Activated CD8-positive, alpha-beta memory T cell treated with anti-CD3 and anti-CD28 coated beads for 1 hour (primary cell): Measurements from ENCODE around the gene HDAC11.
"Not testable (repeated sequence)": the region's sequence is repeated elsewhere in the genome, so short reads cannot be mapped to it uniquely, and the experiment has no call there.

Source experiments
- DNase-seq, 2 donors: peaks; one replicate each; pipeline ENCODE4 v3.0.0-alpha.2; 2020; ENCODE audit warnings: low read depth in 1 of 2; ENCODE audit errors: extremely low read depth in 1 of 2

HDAC11 gene

GRCh38 chr3:13466781-13467180, 13.3 kb upstream of the HDAC11 start:
- no peak for DNase-seq

GRCh38 chr3:13470894-13471574, 9.1 kb upstream of the HDAC11 start:
- no peak for DNase-seq

DNA sequence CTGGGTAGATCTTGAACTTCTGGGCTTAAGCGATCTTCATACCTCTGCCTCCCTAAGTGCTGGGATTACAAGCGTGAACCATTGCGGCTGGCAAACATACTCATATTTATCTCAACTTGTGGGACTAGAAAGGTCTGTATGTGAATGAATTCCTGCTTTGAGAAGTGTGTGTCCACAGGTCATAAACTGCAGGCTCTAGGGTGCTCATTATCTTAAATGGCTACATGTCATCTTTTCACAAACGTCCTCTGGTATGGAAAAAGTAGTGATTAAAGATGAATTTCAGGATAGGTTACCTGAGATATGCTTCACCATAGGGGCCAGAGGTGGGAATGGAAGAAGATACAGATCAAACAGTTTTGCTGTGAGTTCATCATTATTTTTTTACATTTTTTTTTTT, 7.8 kb upstream of the HDAC11 start:
- no peak for DNase-seq

DNA sequence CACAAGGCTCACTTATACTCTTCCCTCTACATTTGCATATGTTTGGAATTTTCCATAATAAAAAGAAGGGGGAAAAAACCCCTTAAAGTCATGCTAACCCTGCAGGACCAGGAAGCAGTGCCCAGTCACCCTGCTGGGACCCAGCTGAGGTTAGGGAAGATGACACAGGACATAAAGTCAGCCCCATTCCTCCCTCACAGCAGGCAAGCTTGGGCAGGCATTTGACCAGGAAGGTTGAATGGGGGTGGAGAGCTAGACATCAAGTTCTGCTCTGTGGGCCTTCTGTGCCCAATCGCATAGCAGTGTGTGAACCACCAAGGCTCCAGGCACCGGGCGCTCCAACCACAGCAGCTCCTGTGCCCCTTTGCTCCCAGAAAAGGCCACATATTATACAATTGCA, 7.1 kb upstream of the HDAC11 start:
- DNase-seq, result no peak

- DNase-seq, result no peak
Measured at GRCh38 chr3:13474021-13474420, 6.1 kb upstream of the HDAC11 start.

DNA sequence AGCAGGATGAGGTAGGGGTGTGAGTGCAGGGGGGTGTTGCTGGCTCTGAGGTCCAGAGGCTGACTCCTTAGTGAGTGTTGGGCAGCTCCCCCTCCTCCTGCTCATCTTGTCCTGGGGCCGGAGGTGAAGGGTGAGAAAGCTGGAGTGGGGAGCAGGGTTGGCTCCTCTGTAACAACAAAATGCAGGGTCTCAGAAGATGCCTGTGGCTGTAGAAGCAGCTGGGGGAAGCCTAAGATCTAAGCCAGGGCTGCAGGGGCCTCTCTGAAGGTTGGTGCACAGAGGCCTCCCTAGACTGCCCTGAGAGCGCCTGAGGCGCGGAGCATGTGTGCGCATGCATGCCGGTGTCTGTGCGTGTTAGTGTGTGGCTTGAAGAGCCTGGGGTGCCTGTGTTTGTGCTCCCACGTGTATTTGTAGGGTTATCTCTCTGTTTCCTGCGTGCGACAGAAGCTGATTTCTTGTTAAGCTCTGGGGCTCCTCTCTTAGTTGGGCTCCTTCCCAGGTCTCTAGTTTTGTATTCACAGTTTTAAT, 5.3 kb upstream of the HDAC11 start:
- no peak for DNase-seq

DNA sequence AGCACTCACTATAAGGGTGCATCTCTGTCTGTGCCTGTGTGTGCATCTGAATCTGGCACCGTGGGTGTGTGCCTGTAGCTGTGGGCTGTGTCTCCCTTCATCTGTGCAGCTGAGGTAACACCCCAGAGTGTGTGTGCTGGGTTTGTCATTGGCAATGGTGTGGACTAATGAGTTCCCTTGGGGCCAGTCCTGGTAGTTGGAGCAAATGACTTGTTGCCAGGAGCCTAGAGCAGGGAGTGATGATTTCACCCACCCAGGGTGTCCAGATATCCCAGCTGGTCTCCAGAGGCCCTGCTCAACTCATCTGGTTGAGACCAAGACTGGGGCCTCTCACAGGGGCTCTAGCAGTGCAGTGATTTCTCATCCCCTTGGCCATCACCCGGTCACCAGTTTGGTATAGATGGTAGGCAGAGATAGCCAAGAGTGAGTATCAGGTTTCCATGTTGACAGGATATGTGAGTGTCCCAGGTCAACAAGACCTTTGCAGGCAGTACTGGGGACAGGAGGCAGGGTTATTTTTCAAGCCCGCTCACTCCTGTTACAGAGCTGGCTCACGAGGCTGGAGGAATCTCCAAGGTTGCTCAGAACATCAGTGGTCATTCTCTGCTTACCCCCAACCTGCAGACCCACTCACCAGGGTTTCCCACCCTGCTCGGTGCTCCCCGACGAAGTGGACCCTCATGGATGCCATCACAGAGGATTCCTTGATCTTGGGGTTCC, 4.1 kb upstream of the HDAC11 start:
- DNase-seq, result no peak

DNA sequence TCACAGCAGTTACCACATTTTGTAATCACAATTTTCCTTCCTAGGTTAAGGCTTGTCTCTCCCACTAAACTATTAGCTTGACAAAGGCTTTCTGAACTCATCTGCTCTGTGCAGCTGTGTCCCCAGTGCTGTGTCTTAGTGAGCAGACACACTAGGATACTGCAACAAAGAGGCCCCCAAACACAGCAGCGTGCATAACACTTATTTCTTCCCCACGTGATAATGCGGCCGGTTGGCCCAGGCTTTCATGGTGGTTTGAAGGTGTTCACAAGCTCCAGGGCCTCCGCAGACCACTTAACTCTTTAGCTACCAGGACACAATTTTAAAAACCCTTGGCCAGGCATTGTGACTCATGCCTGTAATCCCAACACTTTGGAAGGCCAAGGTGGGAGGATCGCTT, 2.2 kb upstream of the HDAC11 start:
- DNase-seq, result no peak

DNA sequence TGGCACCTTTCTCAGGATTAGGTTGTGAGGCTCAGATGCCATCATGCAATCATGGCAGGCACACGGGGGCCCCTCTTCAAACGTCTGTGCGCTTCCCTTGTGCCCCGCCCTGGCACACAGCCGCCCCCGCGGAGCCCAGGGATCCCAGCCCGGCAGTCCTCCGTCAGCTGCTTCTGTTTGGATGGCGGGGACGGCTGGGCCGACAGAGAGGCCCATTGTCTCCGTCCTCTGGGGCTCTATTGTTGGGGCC, 849 bp upstream of the HDAC11 start:
- DNase-seq, result no peak

GRCh38 chr3:13480340-13481318, 523 bp downstream of the HDAC11 start:
- DNase-seq, result peak in 1 of 2 donors; percentile 16

DNA sequence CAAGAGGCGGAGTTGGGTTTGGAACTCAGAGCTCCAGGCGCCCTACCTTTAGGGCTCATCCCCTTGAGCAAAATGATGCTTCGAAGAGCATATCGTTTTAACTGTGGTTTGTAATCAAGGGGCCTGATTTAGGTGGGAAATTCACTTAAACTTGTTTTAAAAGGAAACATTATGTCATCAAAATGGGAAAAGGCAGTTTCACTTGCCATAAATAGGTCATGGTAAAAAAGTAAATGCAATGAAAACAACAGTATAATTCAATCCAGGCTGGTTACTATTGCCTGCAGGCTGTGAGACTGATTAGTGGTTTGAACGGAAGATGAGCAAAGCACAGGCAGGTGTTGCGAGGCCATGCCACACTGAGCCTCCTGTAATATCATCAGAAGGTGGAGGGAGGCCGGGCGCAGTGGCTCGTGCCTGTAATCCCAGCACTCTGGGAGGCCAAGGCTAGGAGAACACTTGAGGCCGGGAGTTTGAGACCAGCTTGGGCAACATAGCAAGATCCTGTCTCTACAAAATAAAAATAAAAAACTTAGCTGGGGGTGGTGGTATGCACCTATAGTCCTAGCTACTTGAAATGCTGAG, 2.1 kb downstream of the HDAC11 start:
- DNase-seq, result no peak

DNA sequence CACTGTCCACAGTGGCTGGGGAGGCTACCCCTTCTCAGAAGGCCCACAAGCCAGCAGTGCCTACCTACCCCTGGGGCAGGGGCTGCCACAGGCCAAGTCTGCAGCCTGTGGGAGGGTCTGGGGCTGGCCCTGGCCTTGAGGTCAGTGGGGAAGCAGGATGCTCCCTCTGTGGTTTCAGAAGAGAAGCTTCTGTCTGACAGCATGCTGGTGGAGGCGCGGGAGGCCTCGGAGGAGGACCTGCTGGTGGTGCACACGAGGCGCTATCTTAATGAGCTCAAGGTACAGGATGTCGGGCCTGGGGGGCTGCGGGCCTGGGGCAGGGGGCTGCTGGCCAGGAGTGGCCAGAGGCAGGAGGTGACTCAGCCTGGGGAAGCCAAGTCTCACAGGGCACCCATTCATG, 3.2 kb downstream of the HDAC11 start:
- no peak for DNase-seq

GRCh38 chr3:13483988-13484695, 4.0 kb downstream of the HDAC11 start:
- no peak for DNase-seq

- DNase-seq, result no peak
Measured at GRCh38 chr3:13484851-13485590, 4.9 kb downstream of the HDAC11 start.

DNA sequence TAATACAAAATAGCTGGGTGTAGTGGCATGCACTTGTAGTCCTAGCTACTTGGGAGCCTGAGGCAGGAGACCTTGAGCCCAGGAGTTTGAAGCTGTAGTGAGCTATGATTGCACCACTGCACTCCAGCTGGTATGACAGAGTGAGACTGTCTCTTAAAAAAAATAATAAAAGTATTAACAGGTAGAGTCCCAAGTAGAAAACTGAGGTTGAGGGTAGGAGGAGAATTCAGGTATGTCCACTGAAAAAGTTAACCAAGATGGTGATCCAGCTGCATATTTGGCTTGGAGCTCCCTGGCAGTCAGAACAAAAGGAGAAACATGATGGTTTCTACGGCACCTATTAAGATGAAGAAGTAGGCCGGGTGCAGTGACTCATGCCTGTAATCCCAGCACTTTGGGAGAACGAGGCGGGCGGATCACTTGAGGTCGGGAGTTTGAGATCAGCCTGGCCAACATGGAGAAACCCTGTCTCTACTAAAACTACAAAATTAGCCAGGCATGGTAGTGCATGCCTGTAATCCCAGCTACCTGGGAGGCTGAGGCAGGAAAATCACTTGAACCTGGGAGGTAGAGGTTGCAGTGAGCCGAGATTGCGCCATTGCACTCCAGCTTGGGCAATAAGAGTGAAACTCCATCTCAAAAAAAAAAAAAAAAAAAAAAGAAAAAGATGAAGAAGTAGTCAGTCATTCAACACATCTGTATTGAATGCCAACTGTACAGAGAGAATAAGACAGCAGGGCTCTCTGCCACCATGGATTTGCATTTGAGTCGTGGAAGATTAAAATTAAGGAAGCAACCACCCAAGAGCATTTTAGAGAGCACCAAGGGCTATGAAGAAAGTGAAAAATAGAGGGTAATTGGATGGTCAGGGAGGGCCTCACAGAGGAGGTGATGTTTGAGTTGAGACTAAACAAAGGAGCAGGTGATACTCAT, 5.8 kb downstream of the HDAC11 start:
- not testable (repeated sequence) for DNase-seq

DNA sequence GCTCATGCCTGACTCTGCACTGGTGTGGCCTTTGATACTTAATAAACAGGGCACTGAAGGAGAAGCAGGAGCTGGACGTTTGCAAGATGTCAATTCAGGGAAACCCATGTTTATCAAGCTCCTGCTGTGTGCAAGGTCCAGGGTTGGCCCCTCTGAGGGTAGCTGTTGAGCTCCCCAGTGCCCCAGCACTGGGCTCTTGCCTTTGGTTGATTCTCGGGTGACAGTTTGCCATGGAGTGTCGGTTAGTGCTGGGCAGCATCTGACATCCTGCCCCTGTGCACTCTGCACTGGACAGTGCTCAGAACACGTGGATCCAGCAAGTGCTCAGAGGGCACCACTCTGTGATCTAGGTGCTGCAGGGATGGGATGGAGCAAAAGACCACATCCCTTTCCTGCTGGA, 7.3 kb downstream of the HDAC11 start:
- DNase-seq, result no peak

DNA sequence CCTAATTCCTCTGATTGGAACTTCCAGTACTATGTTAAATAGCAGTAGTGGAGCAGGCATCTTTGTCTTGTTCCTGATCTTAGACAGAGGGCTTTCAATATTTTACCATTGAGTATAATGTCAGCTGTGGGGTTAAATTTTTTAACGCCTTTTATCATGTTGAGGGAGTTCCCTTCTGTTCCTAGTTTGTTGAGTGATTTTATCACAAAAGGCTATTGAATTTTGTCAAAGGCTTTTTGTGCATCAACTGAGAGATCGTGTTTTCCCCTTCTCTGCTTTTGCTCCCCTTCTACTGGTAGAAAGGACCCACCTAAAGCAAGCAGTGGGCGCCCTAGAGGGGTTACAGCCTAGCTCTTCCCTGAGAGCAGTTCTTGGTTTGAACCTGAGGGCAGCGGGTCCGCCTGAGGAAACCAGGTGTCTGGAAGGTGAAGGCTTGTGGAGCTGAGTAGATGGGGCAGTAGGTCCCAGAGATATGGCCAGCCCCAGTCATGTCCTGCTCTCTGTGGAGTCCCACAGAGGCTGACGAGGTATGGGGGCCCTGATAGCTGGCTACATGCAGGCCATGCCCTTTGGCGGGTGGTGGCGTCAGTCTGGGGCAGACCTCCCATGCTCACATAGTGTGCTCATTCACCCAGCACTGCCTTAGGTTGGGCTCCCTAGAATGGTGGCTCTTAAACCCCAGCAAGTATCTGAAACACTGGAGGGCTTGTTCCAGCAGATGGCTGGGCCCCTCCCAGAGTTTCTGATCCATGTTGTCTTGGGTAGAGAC, 11.3 kb downstream of the HDAC11 start:
- DNase-seq, result no peak

DNA sequence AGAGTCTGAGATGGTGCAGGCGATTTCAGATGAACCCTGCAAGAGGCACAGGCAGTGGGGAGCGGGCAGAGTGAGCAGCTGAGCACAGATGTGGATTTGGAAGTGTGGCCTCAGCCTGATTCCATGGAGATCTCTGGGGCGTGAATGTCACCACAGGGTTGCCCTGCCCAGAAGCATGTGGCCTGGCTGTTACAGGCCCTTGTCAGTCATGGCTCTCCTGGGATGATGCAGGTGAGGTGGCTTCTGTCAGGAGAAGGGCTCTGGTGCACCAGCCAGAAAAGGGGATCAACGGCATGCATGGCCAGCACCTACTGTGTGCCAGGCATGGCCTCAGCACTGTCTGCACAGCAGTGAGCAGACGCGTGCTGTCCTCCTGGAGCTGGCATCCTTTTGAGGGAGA, 11.9 kb downstream of the HDAC11 start:
- no peak for DNase-seq
